Measurements from ENCODE around the gene FREM2.

FREM2 gene

GRCh38 chr13:38685974-38686576 lies 802 bp upstream of the FREM2 start:
- DNase-seq (ENCODE audit: low spot score): no peak

GRCh38 chr13:38687246-38688229 lies 661 bp downstream of the FREM2 start:
- DNase-seq (ENCODE audit: low spot score): no peak

GRCh38 chr13:38688674-38689073 lies 1.8 kb downstream of the FREM2 start:
- no peak for DNase-seq (ENCODE audit: low spot score)

GRCh38 chr13:38690231-38690630 lies 3.4 kb downstream of the FREM2 start:
- DNase-seq (ENCODE audit: low spot score): no peak

- no peak for DNase-seq (ENCODE audit: low spot score)
These were observed 6.3 kb downstream of the FREM2 start for GRCh38 chr13:38693168-38693567.

GRCh38 chr13:38693641-38694040 lies 6.8 kb downstream of the FREM2 start:
- no peak for DNase-seq (ENCODE audit: low spot score)

- DNase-seq (ENCODE audit: low spot score): no peak
These were observed 10.3 kb downstream of the FREM2 start for GRCh38 chr13:38697197-38697596.

GRCh38 chr13:38697628-38698333 lies 10.9 kb downstream of the FREM2 start:
- no peak for DNase-seq (ENCODE audit: low spot score)

GRCh38 chr13:38700051-38700450 lies 13.2 kb downstream of the FREM2 start:
- no peak for DNase-seq (ENCODE audit: low spot score)

GRCh38 chr13:38702669-38703068 lies 15.8 kb downstream of the FREM2 start:
- no peak for DNase-seq (ENCODE audit: low spot score)

- DNase-seq (ENCODE audit: low spot score): no peak
These were observed 16.4 kb downstream of the FREM2 start for GRCh38 chr13:38703255-38703654.

- DNase-seq (ENCODE audit: low spot score): no peak
These were observed 18.5 kb downstream of the FREM2 start for GRCh38 chr13:38705365-38705764.

- DNase-seq (ENCODE audit: low spot score): no peak
These were observed 20.6 kb downstream of the FREM2 start for GRCh38 chr13:38707460-38707859.

- DNase-seq (ENCODE audit: low spot score): no peak
These were observed 26.2 kb downstream of the FREM2 start for GRCh38 chr13:38713046-38713445.

- no peak for DNase-seq (ENCODE audit: low spot score)
These were observed 31.5 kb downstream of the FREM2 start for GRCh38 chr13:38718374-38718773.

GRCh38 chr13:38730332-38730731 lies 43.5 kb downstream of the FREM2 start:
- DNase-seq (ENCODE audit: low spot score): no peak

GRCh38 chr13:38733146-38733545 lies 46.3 kb downstream of the FREM2 start:
- DNase-seq (ENCODE audit: low spot score): no peak

GRCh38 chr13:38735665-38736440 lies 49.0 kb downstream of the FREM2 start:
- DNase-seq (ENCODE audit: low spot score): no peak

GRCh38 chr13:38743466-38743865 lies 56.6 kb downstream of the FREM2 start:
- DNase-seq (ENCODE audit: low spot score): no peak

GRCh38 chr13:38752686-38753085 lies 65.8 kb downstream of the FREM2 start:
- no peak for DNase-seq (ENCODE audit: low spot score)

GRCh38 chr13:38753878-38754277 lies 67.0 kb downstream of the FREM2 start:
- no peak for DNase-seq (ENCODE audit: low spot score)

GRCh38 chr13:38755793-38756192 lies 68.9 kb downstream of the FREM2 start:
- no peak for DNase-seq (ENCODE audit: low spot score)
